Effector memory CD4-positive, alpha-beta T cell (primary cell): ENCODE results near the gene TICRR.

Experiments used
- DNase-seq, 3 donors: peaks; one replicate each; pipeline ENCODE4 v3.0.0-alpha.2; 2020
- H3K27ac ChIP-seq: 2 replicates; pipeline ENCODE4 v1.7.0; 2013; ENCODE audit warnings: mild to moderate bottlenecking, low read length, moderate library complexity; ENCODE audit not compliant: insufficient read depth, poor library complexity, severe bottlenecking
- H3K27me3 ChIP-seq: replicated peaks from 2 replicates; pipeline ENCODE4 v1.7.0; 2013; ENCODE audit warnings: mild to moderate bottlenecking, low read length; ENCODE audit not compliant: insufficient read depth, control insufficient read depth, poor library complexity, severe bottlenecking
- H3K36me3 ChIP-seq: 2 replicates; pipeline ENCODE4 v1.7.0; 2013; ENCODE audit warnings: mild to moderate bottlenecking, low read length, moderate library complexity; ENCODE audit not compliant: control insufficient read depth, insufficient read depth
- H3K4me1 ChIP-seq: 2 replicates; pipeline ENCODE4 v1.7.0; 2013; ENCODE audit warnings: low read length, mild to moderate bottlenecking; ENCODE audit not compliant: control insufficient read depth, insufficient read depth, poor library complexity, severe bottlenecking
- H3K4me3 ChIP-seq: 2 replicates; pipeline ENCODE4 v1.7.0; 2013; ENCODE audit warnings: low read length, low read depth, mild to moderate bottlenecking; ENCODE audit not compliant: insufficient read depth, poor library complexity, severe bottlenecking
- H3K9me3 ChIP-seq: 2 replicates; pipeline ENCODE4 v1.7.0; 2013; ENCODE audit warnings: mild to moderate bottlenecking, low read length, moderate library complexity; ENCODE audit not compliant: control insufficient read depth

The TICRR gene

GRCh38 chr15:89640245-89640644 lies 65.0 kb downstream of the TICRR start:
- no peak for DNase-seq
- Histone ChIP-seq H3K36me3 (no peaks in the 10 kb centered on the region), H3K27me3 (no peaks in the 10 kb centered on the region), H3K4me1 (no peaks in the 10 kb centered on the region), H3K4me3 (no peak overlapping the region), H3K9me3 (no peaks in the 10 kb centered on the region), H3K27ac (no peak overlapping the region)

GRCh38 chr15:89641053-89641452 lies 65.8 kb downstream of the TICRR start:
- Histone ChIP-seq H3K9me3 (no peaks in the 10 kb centered on the region), H3K4me3 (no peak overlapping the region), H3K27me3 (no peaks in the 10 kb centered on the region), H3K36me3 (no peaks in the 10 kb centered on the region), H3K4me1 (no peaks in the 10 kb centered on the region), H3K27ac (no peak overlapping the region)
- DNase-seq, result no peak

- Histone ChIP-seq H3K36me3 (no peaks in the 10 kb centered on the region), H3K4me3 (no peak overlapping the region), H3K4me1 (no peaks in the 10 kb centered on the region)
Observed at GRCh38 chr15:89642106-89642505, 66.8 kb downstream of the TICRR start.

DNA sequence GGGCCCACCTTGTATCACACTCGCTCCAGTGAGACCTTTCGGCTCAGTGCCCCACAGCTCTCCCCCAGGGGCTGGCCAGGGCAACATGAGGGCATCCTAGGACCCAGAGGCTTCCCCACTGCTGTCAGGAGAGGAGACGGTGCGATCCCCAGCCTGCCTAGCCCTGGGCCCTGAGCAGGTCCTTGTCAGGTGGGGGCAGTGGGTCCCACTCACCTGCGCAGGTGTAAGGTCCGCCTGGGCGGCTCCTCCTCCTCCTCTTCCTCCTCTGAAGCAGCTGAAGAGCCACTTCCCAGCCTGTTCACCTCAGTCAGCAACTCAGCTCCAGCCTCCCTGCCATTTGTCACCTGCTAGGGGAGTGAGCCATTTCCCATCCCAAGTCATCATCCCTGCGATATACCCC lies 70.4 kb downstream of the TICRR start:
- Histone ChIP-seq H3K27me3 (no peaks in the 10 kb centered on the region), H3K36me3 (no peaks in the 10 kb centered on the region), H3K4me1 (no peaks in the 10 kb centered on the region), H3K27ac (no peak overlapping the region), H3K9me3 (no peaks in the 10 kb centered on the region), H3K4me3 (no peak overlapping the region)
- no peak for DNase-seq

More at GRCh38 chr15:89642106-89642505, 66.8 kb downstream of the TICRR start:
- DNase-seq, result no peak
- Histone ChIP-seq H3K27ac (no peak overlapping the region), H3K9me3 (no peaks in the 10 kb centered on the region), H3K27me3 (no peaks in the 10 kb centered on the region)

GRCh38 chr15:89646416-89647141 lies 71.3 kb downstream of the TICRR start:
- Histone ChIP-seq H3K36me3 (no peaks in the 10 kb centered on the region), H3K9me3 (no peaks in the 10 kb centered on the region), H3K27ac (no peak overlapping the region), H3K4me1 (no peaks in the 10 kb centered on the region), H3K27me3 (no peaks in the 10 kb centered on the region), H3K4me3 (no peak overlapping the region)
- no peak for DNase-seq

- Histone ChIP-seq H3K4me1 (no peaks in the 10 kb centered on the region), H3K27ac (no peak overlapping the region), H3K4me3 (no peak overlapping the region), H3K9me3 (no peaks in the 10 kb centered on the region), H3K36me3 (no peaks in the 10 kb centered on the region), H3K27me3 (peaks cover 2% of the 10 kb centered on the region)
- DNase-seq, result peak in 2 of 3 donors; percentile 16 to 27
Observed at GRCh38 chr15:89647191-89647851, 72.1 kb downstream of the TICRR start.

- H3K36me3 ChIP-seq, result no peaks in the 10 kb centered on the region
- H3K27ac ChIP-seq, result no peak overlapping the region
- DNase-seq, result no peak
- H3K27me3 ChIP-seq, result peaks cover 4% of the 10 kb centered on the region
- H3K4me1 ChIP-seq, result no peaks in the 10 kb centered on the region
- no peak overlapping the region for H3K4me3 ChIP-seq
- H3K9me3 ChIP-seq, result no peaks in the 10 kb centered on the region
Observed at GRCh38 chr15:89648106-89649012, 73.1 kb downstream of the TICRR start.

DNA sequence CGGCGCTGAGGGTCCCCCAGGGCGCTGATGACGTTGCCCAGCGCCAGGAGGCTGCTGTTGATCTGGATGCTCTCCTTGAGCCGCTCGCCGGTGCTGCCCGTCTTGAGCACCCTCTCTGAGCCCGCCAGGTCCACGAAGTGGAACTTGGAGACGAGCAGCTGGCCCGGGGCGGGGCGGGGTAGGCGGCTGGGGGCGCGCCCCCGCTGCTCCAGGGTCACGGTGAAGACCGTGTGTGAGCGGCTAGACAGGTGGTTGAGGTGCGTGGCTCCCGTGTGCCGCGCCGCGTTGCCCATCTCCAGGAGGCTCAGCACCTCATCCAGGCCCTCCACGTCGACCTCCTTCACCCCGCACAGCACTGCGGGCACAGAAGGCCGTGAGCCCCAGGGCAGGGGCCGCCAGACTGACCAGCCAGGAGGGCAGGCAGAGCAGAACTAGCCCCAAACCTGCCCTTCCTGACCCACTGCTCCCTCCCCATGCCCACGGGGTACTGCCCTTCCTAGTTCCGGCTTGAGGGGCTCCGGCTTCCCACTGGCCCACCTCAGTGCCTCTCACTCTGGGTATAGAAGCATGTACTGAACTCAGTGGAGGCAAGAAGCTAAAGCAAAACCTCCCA lies 73.8 kb downstream of the TICRR start:
- Histone ChIP-seq H3K9me3 (no peaks in the 10 kb centered on the region), H3K27me3 (peaks cover 4% of the 10 kb centered on the region), H3K4me1 (no peaks in the 10 kb centered on the region), H3K27ac (no peak overlapping the region), H3K36me3 (no peaks in the 10 kb centered on the region), H3K4me3 (no peak overlapping the region)
- no peak for DNase-seq

GRCh38 chr15:89649716-89650115 lies 74.4 kb downstream of the TICRR start:
- Histone ChIP-seq H3K27me3 (peaks cover 9% of the 10 kb centered on the region), H3K27ac (no peak overlapping the region), H3K4me1 (peaks cover 4% of the 10 kb centered on the region), H3K9me3 (no peaks in the 10 kb centered on the region), H3K4me3 (no peak overlapping the region), H3K36me3 (no peaks in the 10 kb centered on the region)
- no peak for DNase-seq
